ENCODE data around the gene THAP7. TPM values are rescaled to one million over a fixed set of nuclear protein-coding genes. Genes with fewer than 3 reads are reported as not detected.

THAP7 gene
- total and polyA plus RNA-seq, 2 of the 13 experiments (the other 11 are each of a cell fraction or from before 2014, with no cell fraction given): 13.0 to 25.5 TPM

DNA sequence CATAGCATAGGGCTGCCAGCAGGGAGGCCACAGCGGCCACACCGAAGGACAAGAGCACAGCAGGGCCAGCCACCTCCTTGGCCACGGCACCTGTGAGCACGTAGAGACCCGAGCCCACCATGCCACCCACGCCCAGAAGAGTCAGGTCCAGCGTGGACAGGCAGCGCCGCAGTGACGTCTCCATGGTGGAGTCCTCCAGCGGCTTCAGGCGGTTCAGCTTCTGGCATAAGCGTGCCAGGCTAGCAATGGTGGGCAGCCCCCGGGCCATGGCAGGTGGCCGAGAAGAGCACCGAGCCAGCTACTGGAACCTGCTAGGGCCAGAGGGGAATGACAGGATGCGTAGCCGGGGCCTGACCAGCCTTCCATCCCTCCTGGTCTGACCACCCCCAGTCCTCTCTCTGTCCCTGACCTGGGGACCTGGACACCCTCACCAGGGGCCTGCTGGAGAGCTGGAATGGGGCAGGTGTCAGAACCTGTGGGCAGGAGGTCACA lies 29.7 kb upstream of the THAP7 start (continued):
- TF ChIP-seq, protein P1, sequence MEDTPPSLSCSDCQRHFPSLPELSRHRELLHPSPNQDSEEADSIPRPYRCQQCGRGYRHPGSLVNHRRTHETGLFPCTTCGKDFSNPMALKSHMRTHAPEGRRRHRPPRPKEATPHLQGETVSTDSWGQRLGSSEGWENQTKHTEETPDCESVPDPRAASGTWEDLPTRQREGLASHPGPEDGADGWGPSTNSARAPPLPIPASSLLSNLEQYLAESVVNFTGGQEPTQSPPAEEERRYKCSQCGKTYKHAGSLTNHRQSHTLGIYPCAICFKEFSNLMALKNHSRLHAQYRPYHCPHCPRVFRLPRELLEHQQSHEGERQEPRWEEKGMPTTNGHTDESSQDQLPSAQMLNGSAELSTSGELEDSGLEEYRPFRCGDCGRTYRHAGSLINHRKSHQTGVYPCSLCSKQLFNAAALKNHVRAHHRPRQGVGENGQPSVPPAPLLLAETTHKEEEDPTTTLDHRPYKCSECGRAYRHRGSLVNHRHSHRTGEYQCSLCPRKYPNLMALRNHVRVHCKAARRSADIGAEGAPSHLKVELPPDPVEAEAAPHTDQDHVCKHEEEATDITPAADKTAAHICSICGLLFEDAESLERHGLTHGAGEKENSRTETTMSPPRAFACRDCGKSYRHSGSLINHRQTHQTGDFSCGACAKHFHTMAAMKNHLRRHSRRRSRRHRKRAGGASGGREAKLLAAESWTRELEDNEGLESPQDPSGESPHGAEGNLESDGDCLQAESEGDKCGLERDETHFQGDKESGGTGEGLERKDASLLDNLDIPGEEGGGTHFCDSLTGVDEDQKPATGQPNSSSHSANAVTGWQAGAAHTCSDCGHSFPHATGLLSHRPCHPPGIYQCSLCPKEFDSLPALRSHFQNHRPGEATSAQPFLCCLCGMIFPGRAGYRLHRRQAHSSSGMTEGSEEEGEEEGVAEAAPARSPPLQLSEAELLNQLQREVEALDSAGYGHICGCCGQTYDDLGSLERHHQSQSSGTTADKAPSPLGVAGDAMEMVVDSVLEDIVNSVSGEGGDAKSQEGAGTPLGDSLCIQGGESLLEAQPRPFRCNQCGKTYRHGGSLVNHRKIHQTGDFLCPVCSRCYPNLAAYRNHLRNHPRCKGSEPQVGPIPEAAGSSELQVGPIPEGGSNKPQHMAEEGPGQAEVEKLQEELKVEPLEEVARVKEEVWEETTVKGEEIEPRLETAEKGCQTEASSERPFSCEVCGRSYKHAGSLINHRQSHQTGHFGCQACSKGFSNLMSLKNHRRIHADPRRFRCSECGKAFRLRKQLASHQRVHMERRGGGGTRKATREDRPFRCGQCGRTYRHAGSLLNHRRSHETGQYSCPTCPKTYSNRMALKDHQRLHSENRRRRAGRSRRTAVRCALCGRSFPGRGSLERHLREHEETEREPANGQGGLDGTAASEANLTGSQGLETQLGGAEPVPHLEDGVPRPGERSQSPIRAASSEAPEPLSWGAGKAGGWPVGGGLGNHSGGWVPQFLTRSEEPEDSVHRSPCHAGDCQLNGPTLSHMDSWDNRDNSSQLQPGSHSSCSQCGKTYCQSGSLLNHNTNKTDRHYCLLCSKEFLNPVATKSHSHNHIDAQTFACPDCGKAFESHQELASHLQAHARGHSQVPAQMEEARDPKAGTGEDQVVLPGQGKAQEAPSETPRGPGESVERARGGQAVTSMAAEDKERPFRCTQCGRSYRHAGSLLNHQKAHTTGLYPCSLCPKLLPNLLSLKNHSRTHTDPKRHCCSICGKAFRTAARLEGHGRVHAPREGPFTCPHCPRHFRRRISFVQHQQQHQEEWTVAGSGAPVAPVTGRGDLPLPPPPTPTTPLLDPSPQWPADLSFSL (CRISPR knock-in tag; IDR thresholded peaks at IDR 0.05): no peak
- no peak for TF ChIP-seq ZNF775 (CRISPR knock-in tag; IDR thresholded peaks at IDR 0.05; ENCODE audit: borderline replicate concordance)
- no peak for TF ChIP-seq ZNF251 (CRISPR knock-in tag; IDR thresholded peaks at IDR 0.05)
- no peak for TF ChIP-seq FOXP1 (IDR thresholded peaks at IDR 0.05)
- no peak for TF ChIP-seq FOXP1 (CRISPR knock-in tag; IDR thresholded peaks at IDR 0.05)
- TF ChIP-seq ZNF766 (CRISPR knock-in tag; IDR thresholded peaks at IDR 0.05; ENCODE audit: borderline replicate concordance): no peak
